ENCODE results near the gene MMP20. TPM values are rescaled to one million over a fixed set of nuclear protein-coding genes. Genes with fewer than 3 reads are reported as not detected.

The MMP20 gene
- polyA plus RNA-seq, 1 donor (not counting 4 experiments of a cell fraction or from before 2014, with no cell fraction given): not detected

DNA sequence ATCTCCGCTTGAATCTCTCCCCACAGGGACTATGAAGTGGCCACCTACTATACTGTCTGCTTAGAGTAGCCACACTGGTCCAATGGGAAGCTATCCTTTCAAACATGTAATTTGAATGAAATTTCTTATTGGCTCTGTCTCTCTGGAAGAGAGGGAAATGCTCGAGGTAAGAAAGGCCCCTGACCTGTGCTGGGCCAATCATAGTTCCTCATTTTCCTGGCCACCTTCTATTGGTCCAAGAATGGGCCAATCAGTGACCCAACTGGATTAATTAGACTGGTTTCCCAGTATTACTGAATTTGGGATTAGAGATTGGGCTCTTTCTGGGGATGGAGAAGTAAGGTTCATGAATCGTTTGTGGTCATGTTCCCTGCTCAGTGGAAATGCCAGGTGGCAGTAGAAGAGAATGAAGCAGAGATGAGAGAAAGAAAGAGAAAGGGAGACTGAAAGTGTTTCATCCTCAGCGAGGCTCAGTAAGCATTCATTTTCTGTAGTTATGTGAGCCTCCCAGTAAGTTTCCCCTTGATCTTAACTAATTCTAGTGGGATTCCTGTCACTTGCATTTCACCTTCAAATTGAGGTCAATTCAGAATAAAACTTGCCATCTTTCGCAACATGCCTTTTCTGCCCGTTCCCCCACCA is 8.4 kb upstream of the MMP20 start:
- no peak overlapping the region for H3K27ac ChIP-seq (ENCODE audit: control insufficient read depth, insufficient read depth, low read length)
- peaks cover 8% of the 10 kb centered on the region for H3K27me3 ChIP-seq (ENCODE audit: control insufficient read depth, extremely low read depth, insufficient read depth, low read length)
- no peak for FAIRE-seq
- no peak overlapping the region for H2AFZ ChIP-seq (ENCODE audit: control insufficient read depth, low read length)
- H3K9ac ChIP-seq (ENCODE audit: control insufficient read depth, extremely low read depth, insufficient read depth, low read length): no peak overlapping the region
- dilution Hi-C loops (cut with MboI; ENCODE audit: extremely low pct_ligation_motif_present, low sequenced_read_pairs): no loop called here
- H3K4me1 ChIP-seq (ENCODE audit: control insufficient read depth, extremely low read depth, insufficient read depth, low read length): no peaks in the 10 kb centered on the region
- no peaks in the 10 kb centered on the region for H3K9me3 ChIP-seq (ENCODE audit: control insufficient read depth, low read depth, low read length)
- TF ChIP-seq, protein P1, sequence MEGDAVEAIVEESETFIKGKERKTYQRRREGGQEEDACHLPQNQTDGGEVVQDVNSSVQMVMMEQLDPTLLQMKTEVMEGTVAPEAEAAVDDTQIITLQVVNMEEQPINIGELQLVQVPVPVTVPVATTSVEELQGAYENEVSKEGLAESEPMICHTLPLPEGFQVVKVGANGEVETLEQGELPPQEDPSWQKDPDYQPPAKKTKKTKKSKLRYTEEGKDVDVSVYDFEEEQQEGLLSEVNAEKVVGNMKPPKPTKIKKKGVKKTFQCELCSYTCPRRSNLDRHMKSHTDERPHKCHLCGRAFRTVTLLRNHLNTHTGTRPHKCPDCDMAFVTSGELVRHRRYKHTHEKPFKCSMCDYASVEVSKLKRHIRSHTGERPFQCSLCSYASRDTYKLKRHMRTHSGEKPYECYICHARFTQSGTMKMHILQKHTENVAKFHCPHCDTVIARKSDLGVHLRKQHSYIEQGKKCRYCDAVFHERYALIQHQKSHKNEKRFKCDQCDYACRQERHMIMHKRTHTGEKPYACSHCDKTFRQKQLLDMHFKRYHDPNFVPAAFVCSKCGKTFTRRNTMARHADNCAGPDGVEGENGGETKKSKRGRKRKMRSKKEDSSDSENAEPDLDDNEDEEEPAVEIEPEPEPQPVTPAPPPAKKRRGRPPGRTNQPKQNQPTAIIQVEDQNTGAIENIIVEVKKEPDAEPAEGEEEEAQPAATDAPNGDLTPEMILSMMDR (optimal IDR thresholded peaks at IDR 0.05 in 1 of 3, IDR thresholded peaks at IDR 0.05 in 1 of 3, conservative IDR thresholded peaks at IDR 0.05 in 1 of 3; ENCODE audit: extremely low read depth in 1 of 3, insufficient read depth in 2 of 3, low read length in 3 of 3): no peak
- TF ChIP-seq EZH2 (IDR thresholded peaks at IDR 0.05; ENCODE audit: low read length): no peak
- no peaks in the 10 kb centered on the region for H3K36me3 ChIP-seq (ENCODE audit: control insufficient read depth in 2 of 2, extremely low read depth in 1 of 2, insufficient read depth in 2 of 2, low read length in 2 of 2)
- H3K79me2 ChIP-seq (ENCODE audit: control insufficient read depth, insufficient read depth, low read length): no peaks in the 10 kb centered on the region
- no peaks in the 10 kb centered on the region for H3K9me1 ChIP-seq (ENCODE audit: control insufficient read depth, extremely low read depth, insufficient read depth, low read length)
- H3K4me2 ChIP-seq (ENCODE audit: control insufficient read depth, extremely low read depth, insufficient read depth, low read depth, low read length): no peak overlapping the region
- H4K20me1 ChIP-seq (ENCODE audit: control insufficient read depth, extremely low read depth, insufficient read depth, low read length): no peaks in the 10 kb centered on the region
- no peak overlapping the region for H3K4me3 ChIP-seq (ENCODE audit: control insufficient read depth in 2 of 3, extremely low read depth in 1 of 3, insufficient read depth in 2 of 3, low read depth in 1 of 3, low read length in 3 of 3)
- DNase-seq (ENCODE audit: low read depth, low spot score): no peak

DNA sequence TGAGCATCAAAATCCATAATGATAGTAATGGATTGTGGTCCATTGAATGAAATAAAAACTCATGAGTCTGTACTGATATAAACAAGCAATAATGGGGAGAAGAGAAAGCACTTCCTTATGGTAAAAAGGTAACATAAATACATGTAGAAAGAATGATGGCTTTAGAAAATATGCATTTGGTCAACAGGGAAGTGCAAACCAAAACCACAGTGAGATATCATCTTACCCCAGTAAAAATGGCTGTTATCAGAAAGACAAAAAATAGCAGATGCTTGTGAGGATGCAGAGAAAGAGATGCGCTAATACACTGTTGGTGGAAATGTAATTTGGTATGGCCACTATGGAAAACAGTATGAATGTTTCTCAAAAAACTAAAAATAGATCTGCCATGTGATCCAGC is 6.9 kb upstream of the MMP20 start:
- H3K36me3 ChIP-seq (ENCODE audit: control insufficient read depth in 2 of 2, extremely low read depth in 1 of 2, insufficient read depth in 2 of 2, low read length in 2 of 2): no peaks in the 10 kb centered on the region
- no peaks in the 10 kb centered on the region for H4K20me1 ChIP-seq (ENCODE audit: control insufficient read depth, extremely low read depth, insufficient read depth, low read length)
- H3K27me3 ChIP-seq (ENCODE audit: control insufficient read depth, extremely low read depth, insufficient read depth, low read length): peaks cover 8% of the 10 kb centered on the region
- no peak for FAIRE-seq
- H3K4me2 ChIP-seq (ENCODE audit: control insufficient read depth, extremely low read depth, insufficient read depth, low read depth, low read length): no peak overlapping the region
- no peak for TF ChIP-seq EZH2 (IDR thresholded peaks at IDR 0.05; ENCODE audit: low read length)
- TF ChIP-seq, protein P1 (optimal IDR thresholded peaks at IDR 0.05 in 1 of 3, IDR thresholded peaks at IDR 0.05 in 1 of 3, conservative IDR thresholded peaks at IDR 0.05 in 1 of 3; ENCODE audit: extremely low read depth in 1 of 3, insufficient read depth in 2 of 3, low read length in 3 of 3): no peak
- no peak overlapping the region for H2AFZ ChIP-seq (ENCODE audit: control insufficient read depth, low read length)
- no peaks in the 10 kb centered on the region for H3K79me2 ChIP-seq (ENCODE audit: control insufficient read depth, insufficient read depth, low read length)
- no peak overlapping the region for H3K4me3 ChIP-seq (ENCODE audit: control insufficient read depth in 2 of 3, extremely low read depth in 1 of 3, insufficient read depth in 2 of 3, low read depth in 1 of 3, low read length in 3 of 3)
- H3K9ac ChIP-seq (ENCODE audit: control insufficient read depth, extremely low read depth, insufficient read depth, low read length): no peak overlapping the region
- no peaks in the 10 kb centered on the region for H3K4me1 ChIP-seq (ENCODE audit: control insufficient read depth, extremely low read depth, insufficient read depth, low read length)
- dilution Hi-C loops (cut with MboI; ENCODE audit: extremely low pct_ligation_motif_present, low sequenced_read_pairs): no loop called here
- no peak for DNase-seq (ENCODE audit: low read depth, low spot score)
- H3K27ac ChIP-seq (ENCODE audit: control insufficient read depth, insufficient read depth, low read length): no peak overlapping the region
- no peaks in the 10 kb centered on the region for H3K9me1 ChIP-seq (ENCODE audit: control insufficient read depth, extremely low read depth, insufficient read depth, low read length)
- no peaks in the 10 kb centered on the region for H3K9me3 ChIP-seq (ENCODE audit: control insufficient read depth, low read depth, low read length)
